ENCODE results near the gene TTLL5.

The TTLL5 gene

GRCh38 chr14:75879031-75879430 is 218.0 kb downstream of the TTLL5 start:
- Histone ChIP-seq H3K9ac (ENCODE audit: low read length) (no peak overlapping the region), H3K27ac (ENCODE audit: low read depth, low read length) (no peak overlapping the region), H3K36me3 (ENCODE audit: insufficient read depth, low read length) (no peaks in the 10 kb centered on the region), H3K4me1 (ENCODE audit: insufficient read depth, low read length) (peaks cover 13% of the 10 kb centered on the region), H3K4me3 (ENCODE audit: low read depth in 1 of 2, low read length in 2 of 2) (no peak overlapping the region), H3K9me3 (ENCODE audit: low read length) (no peaks in the 10 kb centered on the region), H3K27me3 (ENCODE audit: control insufficient read depth in 1 of 2, insufficient read depth in 2 of 2, low read length in 2 of 2) (no peaks in the 10 kb centered on the region)

GRCh38 chr14:75880512-75880911 is 219.5 kb downstream of the TTLL5 start:
- Histone ChIP-seq H3K9me3 (ENCODE audit: low read length) (no peaks in the 10 kb centered on the region), H3K9ac (ENCODE audit: low read length) (no peak overlapping the region), H3K4me3 (ENCODE audit: low read depth in 1 of 2, low read length in 2 of 2) (no peak overlapping the region), H3K27me3 (ENCODE audit: control insufficient read depth in 1 of 2, insufficient read depth in 2 of 2, low read length in 2 of 2) (no peaks in the 10 kb centered on the region), H3K4me1 (ENCODE audit: insufficient read depth, low read length) (peaks cover 13% of the 10 kb centered on the region), H3K36me3 (ENCODE audit: insufficient read depth, low read length) (no peaks in the 10 kb centered on the region), H3K27ac (ENCODE audit: low read depth, low read length) (no peak overlapping the region)

- Histone ChIP-seq H3K4me1 (ENCODE audit: insufficient read depth, low read length) (peaks cover 2% of the 10 kb centered on the region), H3K9ac (ENCODE audit: low read length) (no peak overlapping the region), H3K9me3 (ENCODE audit: low read length) (no peaks in the 10 kb centered on the region), H3K27me3 (ENCODE audit: control insufficient read depth in 1 of 2, insufficient read depth in 2 of 2, low read length in 2 of 2) (no peaks in the 10 kb centered on the region), H3K36me3 (ENCODE audit: insufficient read depth, low read length) (no peaks in the 10 kb centered on the region), H3K4me3 (ENCODE audit: low read depth in 1 of 2, low read length in 2 of 2) (no peak overlapping the region), H3K27ac (ENCODE audit: low read depth, low read length) (no peak overlapping the region)
Observed at GRCh38 chr14:75881994-75882393, 220.9 kb downstream of the TTLL5 start.

GRCh38 chr14:75884198-75884611 is 223.2 kb downstream of the TTLL5 start:
- Histone ChIP-seq H3K4me3 (ENCODE audit: low read depth in 1 of 2, low read length in 2 of 2) (no peak overlapping the region), H3K27me3 (ENCODE audit: control insufficient read depth in 1 of 2, insufficient read depth in 2 of 2, low read length in 2 of 2) (no peaks in the 10 kb centered on the region), H3K9me3 (ENCODE audit: low read length) (no peaks in the 10 kb centered on the region), H3K9ac (ENCODE audit: low read length) (no peak overlapping the region), H3K4me1 (ENCODE audit: insufficient read depth, low read length) (no peaks in the 10 kb centered on the region), H3K36me3 (ENCODE audit: insufficient read depth, low read length) (no peaks in the 10 kb centered on the region), H3K27ac (ENCODE audit: low read depth, low read length) (no peak overlapping the region)

GRCh38 chr14:75885829-75886228 is 224.8 kb downstream of the TTLL5 start:
- Histone ChIP-seq H3K27me3 (ENCODE audit: control insufficient read depth in 1 of 2, insufficient read depth in 2 of 2, low read length in 2 of 2) (no peaks in the 10 kb centered on the region), H3K4me1 (ENCODE audit: insufficient read depth, low read length) (no peaks in the 10 kb centered on the region), H3K4me3 (ENCODE audit: low read depth in 1 of 2, low read length in 2 of 2) (no peak overlapping the region), H3K27ac (ENCODE audit: low read depth, low read length) (no peak overlapping the region), H3K9ac (ENCODE audit: low read length) (no peak overlapping the region), H3K36me3 (ENCODE audit: insufficient read depth, low read length) (no peaks in the 10 kb centered on the region), H3K9me3 (ENCODE audit: low read length) (no peaks in the 10 kb centered on the region)

- Histone ChIP-seq H3K4me3 (ENCODE audit: low read depth in 1 of 2, low read length in 2 of 2) (no peak overlapping the region), H3K27ac (ENCODE audit: low read depth, low read length) (no peak overlapping the region), H3K4me1 (ENCODE audit: insufficient read depth, low read length) (no peaks in the 10 kb centered on the region), H3K9ac (ENCODE audit: low read length) (no peak overlapping the region), H3K27me3 (ENCODE audit: control insufficient read depth in 1 of 2, insufficient read depth in 2 of 2, low read length in 2 of 2) (no peaks in the 10 kb centered on the region), H3K9me3 (ENCODE audit: low read length) (no peaks in the 10 kb centered on the region), H3K36me3 (ENCODE audit: insufficient read depth, low read length) (no peaks in the 10 kb centered on the region)
Observed at GRCh38 chr14:75886636-75887348, 225.7 kb downstream of the TTLL5 start.

GRCh38 chr14:75888945-75889344 is 227.9 kb downstream of the TTLL5 start:
- Histone ChIP-seq H3K9me3 (ENCODE audit: low read length) (no peaks in the 10 kb centered on the region), H3K9ac (ENCODE audit: low read length) (no peak overlapping the region), H3K27me3 (ENCODE audit: control insufficient read depth in 1 of 2, insufficient read depth in 2 of 2, low read length in 2 of 2) (no peaks in the 10 kb centered on the region), H3K27ac (ENCODE audit: low read depth, low read length) (no peak overlapping the region), H3K4me1 (ENCODE audit: insufficient read depth, low read length) (no peaks in the 10 kb centered on the region), H3K36me3 (ENCODE audit: insufficient read depth, low read length) (no peaks in the 10 kb centered on the region), H3K4me3 (ENCODE audit: low read depth in 1 of 2, low read length in 2 of 2) (no peak overlapping the region)

GRCh38 chr14:75896341-75896740 is 235.3 kb downstream of the TTLL5 start:
- Histone ChIP-seq H3K27ac (ENCODE audit: low read depth, low read length) (no peak overlapping the region), H3K36me3 (ENCODE audit: insufficient read depth, low read length) (no peaks in the 10 kb centered on the region), H3K27me3 (ENCODE audit: control insufficient read depth in 1 of 2, insufficient read depth in 2 of 2, low read length in 2 of 2) (no peaks in the 10 kb centered on the region), H3K4me3 (ENCODE audit: low read depth in 1 of 2, low read length in 2 of 2) (no peak overlapping the region), H3K4me1 (ENCODE audit: insufficient read depth, low read length) (no peaks in the 10 kb centered on the region), H3K9me3 (ENCODE audit: low read length) (no peaks in the 10 kb centered on the region), H3K9ac (ENCODE audit: low read length) (no peak overlapping the region)

- Histone ChIP-seq H3K4me1 (ENCODE audit: insufficient read depth, low read length) (peaks cover 5% of the 10 kb centered on the region), H3K9ac (ENCODE audit: low read length) (no peak overlapping the region), H3K9me3 (ENCODE audit: low read length) (no peaks in the 10 kb centered on the region), H3K36me3 (ENCODE audit: insufficient read depth, low read length) (no peaks in the 10 kb centered on the region), H3K27me3 (ENCODE audit: control insufficient read depth in 1 of 2, insufficient read depth in 2 of 2, low read length in 2 of 2) (no peaks in the 10 kb centered on the region), H3K4me3 (ENCODE audit: low read depth in 1 of 2, low read length in 2 of 2) (no peak overlapping the region), H3K27ac (ENCODE audit: low read depth, low read length) (no peak overlapping the region)
Observed at GRCh38 chr14:75904311-75904710, 243.3 kb downstream of the TTLL5 start.

- peaks cover 5% of the 10 kb centered on the region for H3K4me1 ChIP-seq (ENCODE audit: insufficient read depth, low read length)
- H3K9ac ChIP-seq (ENCODE audit: low read length), result no peak overlapping the region
- H3K27me3 ChIP-seq (ENCODE audit: control insufficient read depth in 1 of 2, insufficient read depth in 2 of 2, low read length in 2 of 2), result no peaks in the 10 kb centered on the region
- H3K9me3 ChIP-seq (ENCODE audit: low read length), result no peaks in the 10 kb centered on the region
- H3K36me3 ChIP-seq (ENCODE audit: insufficient read depth, low read length), result no peaks in the 10 kb centered on the region
- no peak overlapping the region for H3K4me3 ChIP-seq (ENCODE audit: low read depth in 1 of 2, low read length in 2 of 2)
- H3K27ac ChIP-seq (ENCODE audit: low read depth, low read length), result no peak overlapping the region
Observed at GRCh38 chr14:75905147-75905904, 244.3 kb downstream of the TTLL5 start.

GRCh38 chr14:75906228-75906627 is 245.2 kb downstream of the TTLL5 start:
- H3K27ac ChIP-seq (ENCODE audit: low read depth, low read length), result no peak overlapping the region
- no peaks in the 10 kb centered on the region for H3K9me3 ChIP-seq (ENCODE audit: low read length)
- peaks cover 5% of the 10 kb centered on the region for H3K4me1 ChIP-seq (ENCODE audit: insufficient read depth, low read length)
- H3K9ac ChIP-seq (ENCODE audit: low read length), result no peak overlapping the region
- H3K4me3 ChIP-seq (ENCODE audit: low read depth in 1 of 2, low read length in 2 of 2), result no peak overlapping the region
- H3K36me3 ChIP-seq (ENCODE audit: insufficient read depth, low read length), result no peaks in the 10 kb centered on the region
- no peaks in the 10 kb centered on the region for H3K27me3 ChIP-seq (ENCODE audit: control insufficient read depth in 1 of 2, insufficient read depth in 2 of 2, low read length in 2 of 2)
